Measurements from ENCODE around the gene TPSAB1. TPM values are rescaled to one million over a fixed set of nuclear protein-coding genes. Genes with fewer than 3 reads are reported as not detected.
"Not testable (repeated sequence)": the region's sequence is repeated elsewhere in the genome, so short reads cannot be mapped to it uniquely, and the experiment has no call there.

The TPSAB1 gene
- total RNA-seq, 1 experiment from 2014 or later, result not detected

DNA sequence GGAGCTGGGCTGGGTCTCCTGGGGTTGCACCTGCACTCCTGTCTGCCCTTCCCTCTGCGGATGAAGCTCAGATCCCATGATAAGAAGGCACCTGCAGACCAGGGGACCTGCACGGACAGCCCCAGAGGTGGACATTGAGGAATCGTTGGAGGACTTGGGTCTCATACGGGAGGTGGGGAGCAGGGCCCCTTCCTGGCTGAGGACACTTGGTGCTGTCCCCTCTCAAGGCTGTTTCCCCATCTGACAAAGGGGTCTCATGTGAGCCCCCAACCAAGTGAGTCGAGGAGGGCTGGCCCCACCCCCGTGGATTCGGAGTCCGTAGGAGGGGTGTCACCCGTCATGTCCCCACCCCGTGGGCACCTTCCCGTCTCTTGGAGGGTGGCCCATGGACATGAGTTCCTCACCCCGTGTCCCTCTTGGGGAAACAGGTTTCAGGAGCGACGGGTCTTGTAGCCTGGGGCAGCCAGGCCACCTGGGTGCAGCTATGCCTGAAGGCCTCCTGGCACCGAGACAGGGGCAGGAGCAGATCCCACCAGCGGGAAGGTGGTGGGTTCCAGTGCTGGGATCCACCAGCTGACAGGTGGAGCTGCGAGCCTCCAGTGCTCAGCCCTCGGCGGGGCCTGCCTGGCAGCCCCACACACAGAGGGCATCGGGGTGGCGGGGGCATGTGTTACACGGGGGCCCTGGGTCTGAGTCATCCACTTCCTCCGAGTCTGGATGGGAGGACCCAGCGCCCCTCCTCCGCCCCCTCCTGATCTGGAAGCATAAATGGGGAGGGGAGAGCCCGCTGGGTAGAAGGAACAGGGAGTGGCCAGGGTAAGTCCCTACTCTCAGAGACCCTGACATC is 15.0 kb downstream of the TPSAB1 start, which contains the start of gene TPSD1:
Gene TPSD1, plus strand, starts transcription at position 794 of the 847 bp plus-strand sequence. CDS start 212 bp downstream, outside the sequence.
- H3K27ac Mint-ChIP-seq (ENCODE audit: unreplicated experiment), result not testable (repeated sequence)
- CTCF ChIA-PET, result interaction anchor here (0.7 kb wide), 1 partner anchor 42 kb away, joined by 3 read pairs; no protein-coding TSS in a partner anchor

GRCh38 chr16:1256296-1256873 is 15.9 kb downstream of the TPSAB1 start:
- H3K4me3 ChIP-seq (ENCODE audit: low read depth, low read length); H3K9me3 ChIP-seq; CTCF ChIA-PET; H3K36me3 ChIP-seq (ENCODE audit: control insufficient read depth, insufficient read depth, low read length); H3K27ac Mint-ChIP-seq (ENCODE audit: unreplicated experiment); BruUV-seq (replicated peaks); H3K36me3 Mint-ChIP-seq (ENCODE audit: insufficient read depth, unreplicated experiment); H3K9me3 Mint-ChIP-seq (ENCODE audit: unreplicated experiment); H3K4me3 Mint-ChIP-seq (ENCODE audit: unreplicated experiment); POLR2A ChIA-PET; H3K4me1 ChIP-seq; H3K27me3 Mint-ChIP-seq (ENCODE audit: insufficient read depth, unreplicated experiment); DNase-seq; H3K4me1 Mint-ChIP-seq (ENCODE audit: low read depth, unreplicated experiment); H3K27me3 ChIP-seq (replicated peaks; ENCODE audit: control insufficient read depth, insufficient read depth, low read length); intact Hi-C loops (cut with micrococcal nuclease; ENCODE audit: unreplicated experiment): not testable (repeated sequence)

More for the DNA sequence above, 15.0 kb downstream of the TPSAB1 start, which contains the start of gene TPSD1:
- POLR2A ChIA-PET; H3K36me3 Mint-ChIP-seq (ENCODE audit: insufficient read depth, unreplicated experiment); BruUV-seq (replicated peaks); H3K9me3 Mint-ChIP-seq (ENCODE audit: unreplicated experiment); H3K4me1 ChIP-seq; DNase-seq; H3K4me3 ChIP-seq (ENCODE audit: low read depth, low read length); H3K9me3 ChIP-seq; H3K27me3 ChIP-seq (replicated peaks; ENCODE audit: control insufficient read depth, insufficient read depth, low read length); H3K27me3 Mint-ChIP-seq (ENCODE audit: insufficient read depth, unreplicated experiment); H3K4me1 Mint-ChIP-seq (ENCODE audit: low read depth, unreplicated experiment); H3K4me3 Mint-ChIP-seq (ENCODE audit: unreplicated experiment); H3K36me3 ChIP-seq (ENCODE audit: control insufficient read depth, insufficient read depth, low read length); intact Hi-C loops (cut with micrococcal nuclease; ENCODE audit: unreplicated experiment): not testable (repeated sequence)

DNA sequence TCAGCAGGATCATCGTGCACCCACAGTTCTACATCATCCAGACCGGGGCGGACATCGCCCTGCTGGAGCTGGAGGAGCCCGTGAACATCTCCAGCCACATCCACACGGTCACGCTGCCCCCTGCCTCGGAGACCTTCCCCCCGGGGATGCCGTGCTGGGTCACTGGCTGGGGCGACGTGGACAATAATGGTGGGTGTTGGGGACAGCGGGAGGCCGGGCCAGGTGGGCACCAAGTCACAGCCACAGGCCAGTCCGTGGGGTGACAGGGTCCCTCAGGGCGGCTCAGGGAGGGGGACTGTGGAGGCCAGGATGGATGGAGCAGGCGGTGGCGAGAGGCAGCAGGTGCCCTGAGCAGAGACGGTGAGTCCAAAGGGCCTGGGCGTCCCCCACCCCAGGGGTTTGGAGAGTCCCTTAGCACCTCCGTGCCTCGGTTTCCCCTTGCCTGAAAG is 16.4 kb downstream of the TPSAB1 start:
- Histone ChIP-seq H3K27me3 (replicated peaks; ENCODE audit: control insufficient read depth, insufficient read depth, low read length) (no peaks in the 10 kb centered on the region; the same call in 1 of the 2 replicates), H3K9me3 (no peaks in the 10 kb centered on the region), H3K4me1 (no peaks in the 10 kb centered on the region), H3K36me3 (ENCODE audit: control insufficient read depth, insufficient read depth, low read length) (no peaks in the 10 kb centered on the region), H3K4me3 (ENCODE audit: low read depth, low read length) (no peak overlapping the region)
- no peaks in the 10 kb centered on the region for H3K9me3 Mint-ChIP-seq (ENCODE audit: unreplicated experiment)
- H3K4me1 Mint-ChIP-seq (ENCODE audit: low read depth, unreplicated experiment), result no peaks in the 10 kb centered on the region
- H3K4me3 Mint-ChIP-seq (ENCODE audit: unreplicated experiment), result no peak overlapping the region
- no peaks in the 10 kb centered on the region for H3K36me3 Mint-ChIP-seq (ENCODE audit: insufficient read depth, unreplicated experiment)
- intact Hi-C loops (cut with micrococcal nuclease; ENCODE audit: unreplicated experiment), result no loop called here
- H3K27ac Mint-ChIP-seq (ENCODE audit: unreplicated experiment), result no peak overlapping the region
- DNase-seq, result no peak
- BruUV-seq (replicated peaks), result no TSS peak
- POLR2A ChIA-PET, result no interaction called here
- peaks cover 4% of the 10 kb centered on the region for H3K27me3 Mint-ChIP-seq (ENCODE audit: insufficient read depth, unreplicated experiment)
- TF ChIP-seq CTCF (IDR thresholded peaks at IDR 0.05; ENCODE audit: insufficient read depth in 1 of 2, low read depth in 1 of 2, low read length in 1 of 2, severe bottlenecking in 1 of 2, unreplicated experiment in 1 of 2), result no peak
- CTCF ChIA-PET, result no interaction called here

- no peak overlapping the region for H3K27ac Mint-ChIP-seq (ENCODE audit: unreplicated experiment)
- H3K4me3 ChIP-seq (ENCODE audit: low read depth, low read length), result no peak overlapping the region
- no peaks in the 10 kb centered on the region for H3K36me3 Mint-ChIP-seq (ENCODE audit: insufficient read depth, unreplicated experiment)
- H3K4me1 Mint-ChIP-seq (ENCODE audit: low read depth, unreplicated experiment), result no peaks in the 10 kb centered on the region
- ChIA-PET CTCF (no interaction called here), POLR2A (no interaction called here)
- no peaks in the 10 kb centered on the region for H3K9me3 ChIP-seq
- peaks cover 4% of the 10 kb centered on the region for H3K27me3 Mint-ChIP-seq (ENCODE audit: insufficient read depth, unreplicated experiment)
- H3K36me3 ChIP-seq (ENCODE audit: control insufficient read depth, insufficient read depth, low read length), result no peaks in the 10 kb centered on the region
- no peak overlapping the region for H3K4me3 Mint-ChIP-seq (ENCODE audit: unreplicated experiment)
- TF ChIP-seq CTCF (IDR thresholded peaks at IDR 0.05; ENCODE audit: insufficient read depth in 1 of 2, low read depth in 1 of 2, low read length in 1 of 2, severe bottlenecking in 1 of 2, unreplicated experiment in 1 of 2), result no peak
- no peak for DNase-seq
- no peaks in the 10 kb centered on the region for H3K9me3 Mint-ChIP-seq (ENCODE audit: unreplicated experiment)
- no peaks in the 10 kb centered on the region for H3K4me1 ChIP-seq
- H3K27me3 ChIP-seq (replicated peaks; ENCODE audit: control insufficient read depth, insufficient read depth, low read length), result no peaks in the 10 kb centered on the region; the same call in 1 of the 2 replicates
- intact Hi-C loops (cut with micrococcal nuclease; ENCODE audit: unreplicated experiment), result no loop called here
- BruUV-seq (replicated peaks), result no TSS peak
Observed at GRCh38 chr16:1257561-1258224, 17.2 kb downstream of the TPSAB1 start.

Data from Caco-2 (cell line).